OCI-M2 (cell line): ENCODE data around the gene OXSR1.
"Not testable (repeated sequence)": the region's sequence is repeated elsewhere in the genome, so short reads cannot be mapped to it uniquely, and the experiment has no call there.

Experiments
- DNase-seq: peaks from one replicate; lab custom pipeline; 2025; ENCODE audit not compliant: unreplicated experiment; lab: John Stamatoyannopoulos, UW

The OXSR1 gene

DNA sequence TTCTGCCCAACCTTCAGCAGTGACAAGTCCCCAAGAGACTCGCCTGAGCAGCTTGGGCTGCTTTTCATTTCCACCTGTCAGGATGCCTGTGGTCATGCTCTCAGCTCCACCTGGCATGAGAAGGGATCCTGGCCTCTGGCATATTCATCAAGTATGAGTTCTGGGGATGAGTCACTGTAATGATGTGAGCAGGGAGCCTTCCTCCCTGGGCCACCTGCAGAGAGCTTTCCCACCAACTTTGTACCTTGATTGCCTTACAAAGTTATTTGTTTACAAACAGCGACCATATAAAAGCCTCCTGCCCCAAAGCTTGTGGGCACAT is 23.4 kb upstream of the OXSR1 start:
- no peak for DNase-seq

DNA sequence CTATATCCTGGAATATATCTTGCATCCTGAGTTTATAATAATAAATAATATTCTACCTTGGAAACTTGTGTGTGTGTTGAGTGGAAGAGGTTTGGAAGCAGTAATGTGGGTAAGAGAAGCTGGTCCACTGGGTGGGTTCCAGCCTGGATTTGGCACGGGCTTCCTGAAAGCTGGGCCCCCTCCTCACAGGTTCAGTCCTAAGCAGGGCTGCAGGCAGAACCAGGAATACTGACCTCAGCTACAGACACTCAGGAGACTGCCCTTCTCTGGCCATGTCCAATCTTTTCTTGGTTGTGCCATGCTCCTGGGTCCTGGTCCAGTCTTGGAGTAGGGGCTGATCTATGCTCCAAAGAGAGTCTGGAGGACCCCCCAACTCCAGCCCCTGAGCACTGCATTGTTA is 22.4 kb upstream of the OXSR1 start:
- no peak for DNase-seq

DNA sequence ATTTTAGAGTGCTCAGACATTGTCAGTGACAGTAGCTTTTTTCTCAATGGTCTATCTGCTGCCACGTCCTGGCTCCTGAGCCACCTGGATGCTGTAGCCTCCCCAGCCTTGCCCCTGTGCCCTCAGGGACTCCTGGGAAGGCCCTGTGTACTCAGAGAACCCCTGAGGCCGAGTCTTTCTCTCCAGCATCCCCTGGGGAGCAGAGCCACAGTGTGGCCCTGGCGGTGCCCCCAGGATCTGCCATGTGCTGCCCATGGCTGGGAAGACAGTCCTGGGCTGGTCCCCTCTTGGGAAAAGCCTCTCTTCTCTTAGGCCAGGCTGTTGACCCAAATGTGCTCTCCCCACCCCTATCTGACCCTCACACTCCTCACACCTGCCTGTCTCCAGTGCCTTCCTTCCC is 21.8 kb upstream of the OXSR1 start:
- DNase-seq: no peak

DNA sequence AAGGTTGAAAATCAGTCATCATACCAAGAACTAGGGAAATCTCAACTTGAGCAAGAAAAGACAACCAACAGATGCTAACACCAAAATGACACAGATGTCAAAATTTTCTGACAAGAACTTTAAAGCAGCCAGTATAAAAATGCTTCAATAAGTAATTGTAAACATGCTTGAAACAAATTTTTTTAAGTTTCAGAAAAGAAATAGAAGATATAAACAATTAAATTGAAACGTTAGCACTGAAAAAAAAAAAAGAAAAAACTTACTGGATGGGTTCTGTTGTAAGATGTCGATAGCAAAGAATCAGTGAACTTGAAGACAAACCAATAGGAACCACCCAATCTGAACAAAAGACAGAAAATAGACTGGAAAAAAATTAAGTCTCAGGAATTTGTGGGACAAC is 18.8 kb upstream of the OXSR1 start:
- no peak for DNase-seq

DNA sequence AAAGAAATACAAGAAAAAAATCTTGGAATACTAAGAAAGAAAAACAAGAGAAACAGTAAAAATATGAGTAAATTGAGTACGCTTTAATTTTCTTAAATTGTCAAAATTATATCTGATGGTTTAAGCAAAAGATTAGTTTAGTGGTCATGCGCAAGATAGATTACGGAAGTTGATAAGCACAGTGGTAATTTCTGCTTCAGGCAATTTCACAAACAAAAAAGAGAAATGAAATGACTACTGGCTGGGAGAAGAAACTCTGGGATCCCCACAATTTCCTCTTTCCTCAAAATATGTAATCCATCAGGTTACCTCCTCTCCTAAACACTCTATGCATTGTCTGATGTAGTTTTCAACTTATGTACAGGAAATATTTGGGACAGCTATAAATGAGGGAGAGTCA is 17.9 kb upstream of the OXSR1 start:
- no peak for DNase-seq

DNA sequence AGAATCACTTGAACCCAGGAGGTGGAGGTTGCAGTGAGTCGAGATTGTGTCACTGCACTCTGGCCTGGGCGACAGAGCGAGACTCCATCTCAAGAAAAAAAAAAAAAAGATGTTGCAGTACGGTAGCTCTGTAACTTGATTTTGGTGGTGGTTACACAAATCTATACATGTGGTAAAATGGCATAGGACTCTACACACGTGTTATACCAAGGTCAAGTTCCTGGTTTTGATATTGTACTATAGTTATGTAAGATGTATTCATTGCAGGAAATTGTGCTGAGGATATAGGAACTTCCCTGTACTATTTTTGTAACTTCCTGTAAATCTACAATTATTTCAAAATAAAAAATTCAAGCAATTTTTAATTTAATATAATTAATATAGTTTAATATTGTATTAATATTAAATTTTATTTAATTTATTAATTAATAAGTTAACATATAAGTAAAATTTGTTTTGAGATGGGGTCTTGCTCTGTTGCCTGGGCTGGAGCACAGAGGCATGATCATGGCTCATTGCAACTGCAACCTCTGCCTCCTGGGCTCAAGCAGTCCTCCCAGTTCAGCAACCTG is 16.9 kb upstream of the OXSR1 start:
- no peak for DNase-seq

DNA sequence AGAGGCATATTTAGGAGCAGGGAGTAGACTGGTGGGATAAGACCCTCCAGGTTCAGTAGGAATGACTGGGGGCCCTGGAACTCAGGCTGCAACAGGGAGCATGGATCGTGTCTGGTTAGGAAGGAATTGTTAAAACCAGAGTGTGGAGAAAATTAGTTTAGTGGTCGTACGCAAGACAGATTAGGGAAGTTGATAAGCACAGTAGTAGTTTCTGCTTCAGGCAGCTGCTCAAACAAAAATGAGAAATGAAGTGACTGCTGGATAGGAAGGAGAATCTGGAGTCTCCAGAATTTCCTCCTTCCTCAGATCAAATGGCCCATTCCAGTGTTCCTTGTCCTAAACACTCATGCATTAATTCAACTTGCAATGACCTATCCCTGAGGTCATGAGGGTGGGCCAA is 15.6 kb upstream of the OXSR1 start:
- no peak for DNase-seq

DNA sequence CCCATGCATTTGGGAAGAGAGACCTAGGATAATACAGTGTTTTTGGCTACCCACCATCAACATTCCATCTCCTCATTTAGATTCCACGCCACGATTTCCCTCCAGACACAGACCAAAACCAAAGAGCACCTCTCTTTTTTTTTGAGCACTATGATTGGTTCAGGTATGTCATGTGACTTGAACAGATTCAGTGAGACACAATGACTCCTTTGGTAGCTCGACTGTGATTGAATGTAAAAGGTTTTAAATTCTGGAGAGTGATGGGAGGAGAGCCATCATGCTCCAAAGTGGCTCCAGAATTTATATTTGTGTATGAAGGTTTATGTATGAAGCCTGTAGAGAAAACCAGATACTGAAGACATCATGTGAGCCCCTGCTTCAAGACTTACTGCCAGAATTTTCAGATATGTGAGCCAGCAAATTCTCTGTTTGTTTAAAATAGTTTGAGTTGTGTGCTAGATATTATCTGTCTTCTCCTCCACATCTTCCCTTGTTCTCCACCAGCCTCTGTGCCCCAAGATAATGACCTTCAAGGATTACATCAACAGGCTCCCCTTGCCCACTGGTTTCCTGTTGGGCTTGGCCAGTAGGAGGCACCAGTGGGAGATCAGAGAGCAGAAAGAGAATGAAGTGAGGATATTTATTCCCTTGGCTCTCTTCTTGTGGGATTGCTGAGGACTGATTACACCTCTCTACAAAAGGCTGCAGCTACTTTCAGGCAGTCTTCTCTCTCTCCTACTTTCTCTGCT is 14.4 kb upstream of the OXSR1 start:
- DNase-seq: no peak

DNA sequence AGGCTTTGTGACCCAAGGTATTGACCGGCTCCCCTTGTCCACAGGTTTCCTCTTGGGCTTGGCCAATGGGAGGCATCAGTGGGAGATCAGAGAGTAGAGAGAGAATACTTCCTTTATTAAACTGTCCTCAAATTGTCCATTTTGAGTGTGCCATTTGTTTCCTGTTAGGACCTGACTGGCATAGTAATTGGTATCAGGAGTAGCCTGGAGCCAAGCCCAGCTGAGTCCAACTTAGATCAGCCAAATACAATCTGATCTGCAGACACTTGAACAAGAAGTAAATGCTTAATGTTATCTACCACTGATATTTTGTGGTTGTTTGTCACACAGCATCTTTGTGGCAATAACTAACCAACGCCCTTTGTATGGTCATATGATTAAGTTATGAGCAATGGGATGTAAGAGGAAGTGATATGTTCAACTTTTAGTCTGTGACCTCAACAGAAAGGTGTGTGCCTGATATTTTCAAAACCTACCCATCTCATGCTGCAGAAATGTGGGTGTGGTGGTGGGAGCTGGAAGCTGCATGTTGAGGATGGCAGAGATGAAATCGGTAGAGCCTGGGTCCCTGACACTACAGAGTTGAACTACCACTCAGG is 13.6 kb upstream of the OXSR1 start:
- no peak for DNase-seq

DNA sequence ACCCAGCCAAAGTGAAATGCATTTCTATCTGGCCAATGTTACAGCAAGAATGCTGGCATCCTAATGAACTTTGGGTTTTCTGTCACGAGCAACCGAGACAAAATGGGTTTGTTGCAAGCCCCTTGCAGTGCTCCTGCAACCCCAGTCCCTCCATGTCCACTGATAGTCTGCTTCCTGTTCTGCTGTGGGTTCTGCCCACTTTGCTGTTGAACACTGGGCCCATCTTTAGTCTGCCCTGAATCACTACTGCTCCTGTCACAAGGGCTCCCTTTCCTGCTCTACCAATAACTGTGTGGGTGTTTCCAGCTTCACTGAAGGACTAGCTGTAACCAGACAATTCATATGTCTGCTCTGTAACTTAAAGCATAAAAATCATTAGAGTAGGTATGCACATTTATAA is 12.7 kb upstream of the OXSR1 start:
- DNase-seq: no peak

DNA sequence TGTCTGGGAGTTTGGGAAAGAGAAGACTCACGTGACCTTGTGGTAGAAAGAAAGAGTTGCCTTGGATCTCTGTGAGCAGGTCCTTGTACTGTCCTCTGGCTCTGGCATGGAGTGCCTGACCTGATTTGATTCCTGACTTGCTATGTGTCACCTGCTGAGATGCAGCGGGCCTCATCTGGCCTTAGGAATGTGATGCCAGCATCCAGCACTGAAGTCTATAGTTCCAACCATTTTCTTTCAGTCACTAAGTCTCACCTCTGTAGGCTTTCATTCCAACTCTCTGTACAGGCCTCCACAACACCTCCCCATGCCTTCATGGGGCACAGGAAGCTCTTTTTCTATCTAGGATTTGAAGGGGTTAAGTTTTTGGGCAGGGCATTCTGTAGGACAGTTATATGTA is 12.1 kb upstream of the OXSR1 start:
- DNase-seq: no peak

DNA sequence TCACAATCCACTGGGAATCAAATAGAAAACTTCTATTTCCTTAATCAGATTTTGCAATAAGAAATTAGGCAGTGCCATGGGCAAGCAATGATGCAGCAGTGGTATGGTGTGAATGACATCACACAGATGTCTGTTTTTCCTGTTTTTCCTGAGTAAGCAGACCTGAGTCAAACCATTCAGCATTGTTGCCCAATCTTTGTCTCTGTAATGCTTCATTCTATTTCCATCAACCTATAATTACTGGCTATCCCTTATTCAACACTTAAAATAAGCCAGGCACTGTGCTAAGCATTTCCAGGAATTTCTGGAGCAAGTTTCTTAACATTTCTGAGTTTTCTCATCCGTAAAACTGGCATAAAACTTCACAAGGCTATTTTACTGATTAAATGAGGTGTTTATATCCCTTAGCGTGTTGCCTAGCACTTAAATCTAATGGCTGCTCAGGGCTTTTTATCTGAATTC is 11.3 kb upstream of the OXSR1 start:
- DNase-seq: no peak

DNA sequence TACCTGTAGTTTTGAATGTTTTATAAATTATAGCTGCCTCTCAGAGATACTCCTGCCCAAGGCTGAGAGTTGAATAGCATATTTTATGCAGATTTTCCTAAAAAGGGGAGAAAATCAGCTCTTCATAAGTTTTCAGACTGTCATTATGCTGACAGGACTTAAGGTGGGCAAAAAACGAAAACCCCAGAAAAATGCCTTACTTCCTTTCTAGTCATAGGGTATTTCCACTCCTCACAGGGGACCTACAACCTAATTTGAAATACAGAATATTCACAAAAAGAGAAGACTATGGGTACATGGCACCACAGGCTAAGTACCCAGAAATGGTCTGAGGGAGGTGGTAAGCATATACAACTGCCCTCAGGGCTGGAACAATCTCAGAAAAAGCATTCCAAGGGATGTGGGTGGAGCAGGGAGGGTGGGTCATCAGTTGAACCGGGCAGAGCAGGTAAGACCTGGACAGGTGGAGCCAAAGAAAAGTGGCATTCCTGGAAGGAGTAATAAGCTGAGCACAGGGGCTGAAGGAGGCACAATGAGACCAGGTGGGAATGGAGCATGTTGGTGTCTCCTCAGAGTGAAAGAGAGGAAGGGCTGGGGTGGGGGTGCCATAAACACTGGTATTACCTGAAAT is 10.6 kb upstream of the OXSR1 start:
- no peak for DNase-seq

DNA sequence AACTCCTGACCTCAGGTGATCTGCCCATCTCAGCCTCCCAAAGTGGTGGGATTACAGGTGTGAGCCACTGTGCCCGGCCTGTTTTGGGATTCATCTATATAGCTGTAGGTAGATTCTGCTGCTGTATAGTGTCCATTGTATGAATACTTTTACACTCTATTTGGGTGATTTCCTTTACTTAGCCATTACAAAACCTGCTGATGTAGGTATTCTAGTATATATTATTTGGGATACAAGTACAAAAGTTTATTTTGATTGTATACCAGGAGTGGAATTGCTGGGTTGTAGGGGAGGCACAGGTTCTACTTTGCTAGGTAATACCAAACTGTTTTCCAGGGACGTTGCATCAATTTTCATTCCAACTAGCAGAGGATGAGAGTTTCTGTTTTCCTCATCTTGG is 9.5 kb upstream of the OXSR1 start:
- DNase-seq: no peak

DNA sequence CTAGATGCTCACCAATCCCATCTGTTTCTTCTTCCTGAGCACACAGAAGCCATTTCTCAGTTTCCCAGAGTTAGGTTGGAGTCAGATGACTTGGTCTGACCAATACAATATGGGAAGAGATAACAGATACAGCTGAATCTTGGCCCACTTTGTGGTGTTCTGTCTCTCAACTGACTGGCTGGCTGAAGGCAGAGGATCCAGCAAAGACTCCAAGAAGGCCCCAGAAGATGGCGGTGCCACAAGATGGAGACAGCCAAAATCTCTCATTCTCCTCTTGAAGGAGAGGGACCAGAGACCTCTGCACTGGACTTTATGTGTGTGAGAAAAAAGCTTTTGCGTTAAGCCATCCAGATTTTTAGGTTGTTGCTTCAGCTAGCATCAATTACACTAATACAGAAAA is 8.2 kb upstream of the OXSR1 start:
- DNase-seq: no peak

DNA sequence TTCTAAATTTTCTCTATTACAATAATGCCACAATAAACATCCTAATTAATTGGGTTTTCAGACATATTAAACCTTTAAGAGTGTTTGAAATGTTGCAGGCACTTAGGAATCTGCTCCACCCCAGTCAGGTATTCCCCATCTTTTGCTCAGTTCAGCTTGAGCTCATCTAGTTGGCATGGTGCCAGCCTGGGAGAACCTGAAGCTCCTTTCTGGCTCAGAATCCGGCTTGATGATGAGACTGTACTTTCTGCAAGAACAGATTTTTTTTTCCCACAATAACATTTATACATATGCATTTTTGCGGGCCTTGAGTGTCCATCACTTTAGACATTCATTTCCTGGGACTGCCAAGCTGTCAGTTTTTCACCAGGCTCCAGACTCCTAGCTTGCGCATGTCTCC is 7.7 kb upstream of the OXSR1 start:
- DNase-seq: no peak

DNA sequence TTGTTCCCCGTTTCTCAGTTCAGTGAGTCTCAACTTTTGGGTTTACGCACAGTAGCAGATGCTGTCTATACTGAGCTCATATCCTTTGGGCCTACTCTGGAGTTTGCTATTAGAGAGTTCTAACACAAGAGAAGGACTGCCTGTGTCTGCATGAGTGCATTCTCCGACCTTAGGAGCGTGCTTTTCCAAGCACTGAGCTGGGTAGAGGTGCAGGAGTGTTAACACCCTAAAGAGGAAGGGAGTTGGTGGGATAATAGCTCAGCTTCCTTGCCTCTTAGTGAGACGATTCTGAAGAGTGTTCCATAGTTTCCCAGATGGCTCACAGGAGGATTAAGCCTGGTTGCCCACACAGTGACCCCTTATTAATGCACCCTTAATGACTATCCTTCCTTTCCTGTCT is 6.9 kb upstream of the OXSR1 start:
- DNase-seq: no peak

DNA sequence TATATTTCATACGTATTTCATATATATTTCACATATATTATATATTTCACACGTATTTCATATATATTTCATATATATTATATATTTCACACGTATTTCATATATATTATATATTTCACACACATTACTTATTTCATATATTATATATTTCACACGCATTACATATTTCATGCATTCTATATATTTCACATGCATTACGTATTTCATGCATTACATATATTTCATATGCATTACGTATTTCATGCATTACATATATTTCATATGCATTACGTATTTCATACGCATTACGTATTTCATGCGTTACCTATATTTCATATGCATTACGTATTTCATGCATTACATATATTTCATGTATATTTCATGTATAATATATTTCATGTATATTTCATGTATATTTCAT is 4.6 kb upstream of the OXSR1 start:
- not testable (repeated sequence) for DNase-seq

DNA sequence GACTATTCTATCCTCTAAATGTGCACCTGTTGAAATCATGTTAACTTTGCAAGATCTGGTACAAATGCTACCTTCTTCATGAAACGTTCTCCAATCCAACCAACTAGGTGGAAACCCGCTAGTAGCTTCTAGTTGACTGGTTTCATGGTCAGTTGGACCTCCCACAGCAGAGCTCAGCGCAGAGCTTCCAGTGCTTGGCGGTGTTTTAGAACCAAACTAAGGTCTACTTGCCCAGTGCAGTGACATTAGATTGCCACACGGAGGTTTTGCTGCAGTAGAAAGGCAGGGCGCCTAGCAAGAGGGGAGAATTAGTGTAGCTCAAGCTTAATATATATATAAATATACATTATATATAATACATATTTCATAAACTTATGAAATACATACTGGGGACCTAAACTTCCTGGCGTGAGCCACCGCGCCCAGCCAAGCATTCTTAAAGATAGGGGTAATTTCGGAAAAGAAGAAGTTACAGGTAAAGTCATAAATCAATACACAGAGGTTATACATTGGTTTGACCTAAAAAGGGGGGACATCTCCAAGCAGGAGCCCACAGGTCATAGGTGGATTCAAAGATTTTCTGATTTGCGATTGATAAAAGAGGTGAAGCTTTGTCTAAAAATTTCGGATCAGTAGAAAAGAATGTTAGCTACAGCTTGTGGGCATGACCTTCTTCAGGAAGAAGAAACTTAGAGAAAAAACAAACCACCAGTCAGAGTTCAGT is 2.1 kb upstream of the OXSR1 start:
- DNase-seq: no peak

DNA sequence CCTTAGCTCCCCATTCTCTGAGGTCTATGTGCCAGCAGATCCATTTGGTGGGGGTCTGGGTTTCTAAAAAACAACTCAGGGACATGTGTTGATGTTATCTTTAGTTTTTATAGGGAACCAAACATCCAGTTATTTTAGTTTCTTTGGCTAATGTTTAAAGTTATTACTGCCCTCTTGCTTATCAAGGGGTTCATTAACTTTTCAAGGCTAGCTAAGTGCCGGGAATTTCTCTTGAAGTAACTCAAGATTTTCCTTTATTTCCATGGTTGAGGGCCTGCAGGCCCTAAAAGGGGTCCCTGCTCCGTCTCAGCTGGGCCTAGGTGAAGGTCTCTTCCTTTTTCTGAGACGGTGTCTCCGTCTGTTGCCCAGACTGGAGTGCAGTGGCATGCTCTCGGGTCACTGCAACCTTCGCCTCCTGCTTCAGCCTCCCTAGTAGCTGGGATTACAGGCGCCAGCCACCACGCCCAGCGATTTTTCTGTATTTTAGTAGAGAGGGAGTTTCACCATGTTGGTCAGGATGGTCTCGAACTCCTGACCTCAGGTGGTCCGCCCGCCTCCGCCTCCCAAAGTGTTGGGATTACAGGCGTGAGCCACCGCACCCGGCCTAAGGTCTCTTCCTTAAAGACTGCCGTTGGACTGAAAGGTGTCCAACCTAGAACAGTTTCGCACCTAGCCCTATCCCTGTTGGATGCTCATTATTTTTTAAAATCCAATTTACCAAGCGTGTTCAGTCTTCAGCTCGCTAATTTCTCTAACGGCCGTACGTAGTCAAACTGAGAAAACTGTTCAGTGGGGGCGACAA is 1.3 kb upstream of the OXSR1 start:
- DNase-seq: no peak

DNA sequence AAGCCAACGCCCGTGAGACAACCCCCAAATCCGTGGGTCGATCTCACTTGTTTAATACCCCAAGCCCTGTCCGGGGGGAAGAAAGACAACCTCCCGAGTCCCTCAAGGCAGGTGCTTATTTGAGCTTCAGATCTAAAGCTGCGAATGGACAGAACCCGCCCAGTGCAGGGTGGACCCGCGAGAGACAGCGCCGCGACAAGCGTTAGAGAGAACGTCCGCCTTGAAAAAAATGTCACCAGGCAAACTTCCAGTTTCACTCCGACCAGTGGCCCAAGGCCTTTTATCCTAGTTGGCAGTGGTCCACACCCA is 740 bp upstream of the OXSR1 start:
- DNase-seq: no peak
